ENCODE results near the gene NCAM1.

The NCAM1 gene

DNA sequence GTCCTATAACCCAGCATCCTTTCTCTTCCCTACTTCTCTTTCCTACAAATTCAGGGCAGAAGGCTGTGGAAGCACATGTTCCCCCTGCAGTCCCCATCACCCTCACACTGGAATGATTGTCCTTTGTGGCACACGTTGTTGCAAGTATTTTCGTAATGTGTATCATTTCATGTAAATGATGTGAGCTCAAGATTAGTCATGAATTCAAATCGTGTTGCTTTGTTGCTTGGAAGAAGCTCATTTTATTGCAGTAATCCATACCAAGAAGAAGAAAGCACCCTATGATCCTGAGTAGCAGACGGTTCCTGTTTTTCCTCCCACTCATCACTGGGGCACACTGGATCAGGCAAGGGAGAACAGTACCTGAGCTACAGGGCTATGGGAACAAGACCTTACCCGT is 173.4 kb downstream of the NCAM1 start:
- no peak for DNase-seq

DNA sequence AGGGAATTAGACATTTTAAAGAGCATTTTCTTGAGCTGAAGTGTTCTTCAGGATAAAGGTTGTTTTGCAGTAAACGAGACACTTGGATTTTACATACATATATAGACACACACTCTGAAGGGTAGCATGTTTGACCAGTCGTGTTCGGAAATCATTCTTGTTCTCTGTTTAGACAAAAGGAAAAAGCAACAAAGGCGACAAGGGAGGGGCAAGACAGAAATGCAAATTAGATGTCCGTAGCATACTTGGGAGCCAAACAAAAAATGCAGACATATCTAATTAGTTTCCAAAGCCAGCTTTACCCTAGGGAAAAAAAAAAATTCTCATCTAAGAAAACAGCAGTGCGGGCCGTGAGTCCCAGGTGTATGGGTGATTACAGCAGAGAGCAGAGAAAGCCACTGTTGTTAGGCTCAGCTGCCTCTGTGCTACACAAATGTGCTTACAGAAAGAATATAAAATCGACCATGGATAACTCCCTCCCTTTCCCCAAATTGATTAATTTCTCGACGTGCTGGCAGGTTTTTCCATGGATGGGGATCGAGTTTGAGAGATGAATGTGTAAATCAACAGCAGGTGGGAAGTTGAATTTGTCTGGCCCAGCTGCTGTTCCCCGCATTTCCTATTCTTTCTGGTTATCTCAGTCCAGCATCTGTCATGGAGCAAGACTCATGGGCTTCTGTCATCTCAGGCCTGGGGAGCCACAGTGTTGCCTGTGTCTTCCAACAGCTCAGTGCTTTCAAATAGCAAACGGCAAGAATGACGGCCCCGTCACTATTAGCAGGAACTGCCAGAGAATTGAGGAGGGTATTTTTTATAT is 176.7 kb downstream of the NCAM1 start:
- DNase-seq = no peak

- DNase-seq = no peak
Measured at GRCh38 chr11:113138731-113139130, 177.5 kb downstream of the NCAM1 start.

- DNase-seq = no peak
Measured at GRCh38 chr11:113141010-113141409, 179.8 kb downstream of the NCAM1 start.

- no peak for DNase-seq
Measured at GRCh38 chr11:113142508-113142907, 181.3 kb downstream of the NCAM1 start.

GRCh38 chr11:113147249-113147648 is 186.0 kb downstream of the NCAM1 start:
- no peak for DNase-seq

GRCh38 chr11:113148076-113148475 is 186.9 kb downstream of the NCAM1 start:
- no peak for DNase-seq

GRCh38 chr11:113148652-113149051 is 187.4 kb downstream of the NCAM1 start:
- DNase-seq = no peak

DNA sequence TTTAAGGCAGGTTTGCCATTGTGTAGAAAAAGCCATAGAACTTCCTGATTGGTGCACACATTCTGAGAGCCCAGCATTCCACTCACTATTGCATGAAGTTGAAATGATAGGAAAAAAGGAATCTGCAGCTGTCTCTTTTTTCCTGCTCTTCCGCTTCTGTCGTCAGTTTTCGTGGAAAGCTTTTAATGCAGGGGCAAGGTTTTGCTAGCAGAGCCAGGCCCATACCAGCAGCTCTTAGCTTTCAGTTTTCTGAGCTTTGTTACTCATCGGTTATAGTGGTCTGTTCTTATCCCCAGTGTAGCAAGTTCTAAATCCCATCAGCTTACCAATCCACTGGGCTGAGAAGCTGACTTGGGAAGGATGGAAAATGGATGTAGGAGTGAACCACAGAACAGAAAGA is 190.3 kb downstream of the NCAM1 start:
- DNase-seq = no peak

- DNase-seq = no peak
Measured at GRCh38 chr11:113152500-113152899, 191.3 kb downstream of the NCAM1 start.

DNA sequence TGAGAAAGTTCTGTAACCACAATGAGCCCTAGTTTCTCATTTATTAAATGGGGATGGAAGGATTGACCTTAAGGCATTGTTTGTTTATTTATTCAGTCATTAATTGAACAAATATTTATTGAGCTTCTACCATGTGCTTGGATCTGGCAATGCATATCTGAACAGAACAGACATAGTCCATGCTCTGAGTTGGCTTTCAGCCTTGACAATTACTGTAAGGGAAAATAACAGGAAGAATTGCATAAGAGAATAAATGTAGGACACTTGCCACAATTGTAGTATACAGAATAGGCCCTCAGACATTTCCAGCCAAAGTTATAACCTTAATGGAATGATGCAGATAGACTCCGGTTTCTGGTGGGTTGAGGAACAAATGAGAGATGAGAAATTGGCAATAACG is 192.6 kb downstream of the NCAM1 start:
- DNase-seq = no peak

GRCh38 chr11:113159988-113160807 is 199.0 kb downstream of the NCAM1 start:
- DNase-seq = no peak

DNA sequence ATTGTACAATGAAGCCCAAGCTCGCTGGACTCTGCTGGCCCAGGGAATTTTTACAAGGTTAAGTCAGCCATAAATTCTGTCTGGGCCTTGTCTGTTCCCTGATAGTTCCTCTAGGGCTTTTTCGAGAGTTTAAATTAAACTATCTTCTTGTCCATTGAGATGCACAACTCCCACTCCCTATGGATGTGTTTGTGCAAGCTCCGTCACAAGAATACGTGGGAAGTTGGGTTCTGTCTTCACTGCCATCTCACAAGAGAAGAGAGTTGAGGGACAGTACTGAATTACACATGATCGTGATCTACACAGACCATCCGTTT is 199.5 kb downstream of the NCAM1 start:
- no peak for DNase-seq

GRCh38 chr11:113161711-113162591 is 200.7 kb downstream of the NCAM1 start:
- DNase-seq = no peak

DNA sequence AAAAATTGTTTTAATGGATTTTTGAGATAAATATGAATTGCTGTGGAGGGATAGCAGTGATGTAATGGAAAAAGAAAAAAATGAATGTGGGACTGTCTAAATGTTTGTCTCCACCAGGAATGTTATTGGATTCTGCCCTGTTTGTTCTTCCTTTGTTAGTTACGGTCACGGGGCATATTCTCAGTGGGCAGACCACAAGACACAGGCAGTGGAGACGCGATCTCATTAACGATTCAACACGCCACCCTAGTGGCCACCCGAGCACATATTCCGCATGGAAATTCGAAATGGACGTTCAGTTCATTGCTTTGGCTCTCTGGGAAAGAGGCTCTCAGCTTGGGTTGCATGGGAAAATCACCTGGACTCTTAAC is 201.4 kb downstream of the NCAM1 start:
- no peak for DNase-seq

- DNase-seq = no peak
Measured at GRCh38 chr11:113163291-113164030, 202.2 kb downstream of the NCAM1 start.

GRCh38 chr11:113166280-113166679 is 205.1 kb downstream of the NCAM1 start:
- no peak for DNase-seq

GRCh38 chr11:113167599-113167998 is 206.4 kb downstream of the NCAM1 start:
- DNase-seq = no peak

DNA sequence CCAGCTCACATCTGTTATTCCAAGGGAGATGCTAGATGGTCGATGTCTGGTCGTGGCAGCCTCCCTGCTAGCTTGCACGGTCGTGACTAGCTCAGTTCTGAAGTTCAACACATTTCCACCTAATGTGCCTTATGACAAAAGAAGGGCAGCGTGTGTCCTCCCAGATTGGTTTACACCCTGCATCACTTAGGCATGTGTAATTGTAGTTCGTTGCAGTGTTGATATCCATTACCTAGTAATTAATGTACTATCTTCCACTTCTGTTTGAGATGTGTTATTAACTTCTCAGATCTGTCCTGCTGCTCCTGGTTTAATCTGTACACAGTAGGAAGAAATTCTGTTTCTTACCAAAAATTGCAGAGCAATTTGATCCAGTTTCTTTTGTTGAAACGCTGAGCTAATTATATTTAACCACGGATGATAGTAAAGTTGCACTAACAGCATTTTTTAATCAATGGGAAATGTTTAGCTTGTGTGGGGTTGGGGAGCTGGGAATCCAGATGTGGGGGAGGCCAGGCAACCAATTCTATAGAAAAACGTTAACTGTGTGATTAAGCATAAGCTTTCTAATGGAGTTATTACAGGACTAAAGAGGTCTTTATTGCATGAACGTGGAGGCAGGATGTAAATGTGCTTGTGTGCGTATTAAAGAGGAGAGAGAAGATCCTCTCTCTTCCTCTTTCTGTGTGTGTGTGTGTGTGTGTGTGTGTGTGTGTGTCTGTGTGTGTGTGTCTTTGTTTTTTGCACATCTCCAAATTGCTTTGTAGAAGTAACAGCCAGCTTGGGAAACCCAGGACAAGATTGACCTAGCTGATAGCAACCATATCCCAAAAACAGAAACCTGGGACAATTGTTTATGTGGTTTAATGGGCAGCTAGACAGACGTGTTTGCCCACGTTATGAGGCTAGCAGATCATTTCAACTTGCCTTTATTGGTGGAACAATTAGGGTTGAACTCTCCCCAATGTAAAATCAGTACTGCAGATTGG is 207.4 kb downstream of the NCAM1 start:
- no peak for DNase-seq

DNA sequence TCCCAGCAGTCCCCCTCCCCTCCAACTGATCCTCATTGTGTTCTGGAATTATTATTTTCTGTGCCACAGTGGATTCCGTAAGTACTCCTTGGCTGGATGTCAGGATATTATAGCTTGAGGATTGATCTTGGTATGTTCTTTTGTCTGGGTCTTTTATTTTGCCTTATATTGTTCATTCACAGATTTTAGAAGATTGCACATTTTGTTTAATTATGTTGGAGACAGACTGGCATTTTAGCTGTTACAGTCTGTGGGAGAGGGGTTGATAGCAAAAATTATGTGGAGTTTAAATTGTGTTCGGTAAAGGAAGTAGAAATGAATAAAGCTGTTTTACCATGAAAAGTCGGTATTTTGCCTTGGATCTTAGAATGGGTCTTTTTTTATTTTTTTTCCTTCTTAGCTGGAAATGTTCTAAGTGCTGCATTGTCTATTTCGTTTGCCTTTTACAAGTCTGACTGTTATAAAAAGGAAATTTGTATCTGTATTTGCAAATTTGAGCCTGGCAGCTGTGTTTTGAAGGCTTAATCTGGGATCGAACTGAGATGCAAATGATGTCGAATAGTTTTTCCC is 211.2 kb downstream of the NCAM1 start:
- DNase-seq = no peak

- no peak for DNase-seq
Measured at GRCh38 chr11:113173126-113173525, 211.9 kb downstream of the NCAM1 start.
